ENCODE data around the gene C6orf141. TPM values are rescaled to one million over a fixed set of nuclear protein-coding genes. Genes with fewer than 3 reads are reported as not detected.

Gene C6orf141
- total and polyA plus RNA-seq, 2 experiments from 2014 or later, result 5.2 to 6.4 TPM

- TF ChIP-seq ZNF462 (CRISPR knock-in tag; IDR thresholded peaks at IDR 0.05) (no peak), ETS1 (IDR thresholded peaks at IDR 0.05) (no peak), JUNB (IDR thresholded peaks at IDR 0.05; ENCODE audit: unreplicated experiment) (no peak), NANOG (IDR thresholded peaks at IDR 0.05; ENCODE audit: borderline replicate concordance) (no peak)
These were observed 5.5 kb downstream of the C6orf141 start (continued) for GRCh38 chr6:49555951-49556350.

- no peak overlapping the region for H3K4me3 Mint-ChIP-seq
- no peak overlapping the region for H3K4me2 ChIP-seq
- peak; percentile 11 for DNase-seq (ENCODE audit: low spot score)
- H3K27ac Mint-ChIP-seq, result no peak overlapping the region
- H3K36me3 Mint-ChIP-seq (ENCODE audit: low read depth), result peaks cover 40% of the 10 kb centered on the region
- H3K9me2 ChIP-seq (ENCODE audit: insufficient read depth), result no peaks in the 10 kb centered on the region
- H3K36me3 ChIP-seq (ENCODE audit: insufficient read depth), result no peaks in the 10 kb centered on the region
- H3K4me3 ChIP-seq, result no peak overlapping the region
- H3K27ac ChIP-seq (ENCODE audit: low read depth), result no peak overlapping the region
- no peaks in the 10 kb centered on the region; the same call in 1 of the 2 replicates for H4K20me1 ChIP-seq (replicated peaks; ENCODE audit: insufficient read depth)
- H3K27me3 Mint-ChIP-seq (ENCODE audit: insufficient read depth, low read depth, poor library complexity), result peaks cover 20% of the 10 kb centered on the region
- ATAC-seq, result no peak
- H2AFZ ChIP-seq, result no peak overlapping the region
- H3K4me1 ChIP-seq (ENCODE audit: insufficient read depth), result peaks cover 26% of the 10 kb centered on the region
- peaks cover 13% of the 10 kb centered on the region; the same call in 1 of the 2 replicates for H3K79me2 ChIP-seq (replicated peaks; ENCODE audit: insufficient read depth)
- peaks cover 96% of the 10 kb centered on the region for H3K27me3 ChIP-seq (ENCODE audit: insufficient read depth)
- H3K4me1 Mint-ChIP-seq, result peaks cover 35% of the 10 kb centered on the region
- no peaks in the 10 kb centered on the region for H3K9me3 Mint-ChIP-seq
- H3F3A ChIP-seq (replicated peaks; ENCODE audit: low read depth), result no peaks in the 10 kb centered on the region; the same call in none of the 2 replicates
- TF ChIP-seq ZNF331 (CRISPR knock-in tag; IDR thresholded peaks at IDR 0.05; ENCODE audit: low read depth) (no peak), ETS1 (IDR thresholded peaks at IDR 0.05) (no peak), POLR2AphosphoS5 (IDR thresholded peaks at IDR 0.05; ENCODE audit: low read depth) (no peak), STAT1 (IDR thresholded peaks at IDR 0.05; ENCODE audit: unreplicated experiment) (no peak), REST (IDR thresholded peaks at IDR 0.05; ENCODE audit: unreplicated experiment) (no peak), ZNF114 (CRISPR knock-in tag; IDR thresholded peaks at IDR 0.05) (no peak), EZH2 (IDR thresholded peaks at IDR 0.05; ENCODE audit: low read depth, unreplicated experiment) (no peak), CTCF (conservative IDR thresholded peaks at IDR 0.05; ENCODE audit: low read depth in 2 of 2) (no peak), JUNB (IDR thresholded peaks at IDR 0.05; ENCODE audit: unreplicated experiment) (no peak), EZH2phosphoT487 (IDR thresholded peaks at IDR 0.05; ENCODE audit: unreplicated experiment) (no peak)
These were observed 6.0 kb downstream of the C6orf141 start for GRCh38 chr6:49556429-49556837.

Data from GM23338 (cell line).